GM18499 (cell line): Measurements from ENCODE around the gene WFDC2.

Experiments
- ATAC-seq: cut with Tn5 transposase; IDR thresholded peaks from one replicate; pipeline ENCODE4 v1.9.1; 2021; ENCODE audit warnings: moderate number of reproducible peaks; ENCODE audit not compliant: insufficient read depth, unreplicated experiment

WFDC2 gene

GRCh38 chr20:45489083-45489531, 19.6 kb downstream of the WFDC2 start:
- ATAC-seq = no peak

- ATAC-seq = no peak
Observed at GRCh38 chr20:45495501-45495941, 26.0 kb downstream of the WFDC2 start.

DNA sequence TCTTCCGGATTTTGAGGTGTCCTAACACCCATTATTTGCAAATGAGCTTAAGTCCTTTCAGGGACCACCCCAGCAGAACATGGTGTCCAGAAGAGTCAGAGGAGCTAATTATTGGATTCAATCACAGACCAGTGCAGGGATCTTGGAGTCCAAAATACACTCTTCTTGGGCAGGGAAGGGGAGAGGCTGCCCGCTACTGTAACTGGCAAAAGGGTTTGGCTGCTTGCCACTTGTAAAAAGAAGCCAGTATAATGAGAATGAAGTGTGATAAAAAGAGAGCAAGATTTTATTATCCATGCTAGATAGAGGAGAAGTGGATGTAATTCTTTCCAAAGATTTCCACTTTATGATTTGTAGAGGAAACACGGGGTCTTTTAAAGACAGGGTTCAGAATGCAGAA, 26.6 kb downstream of the WFDC2 start:
- ATAC-seq = no peak

- ATAC-seq = no peak
Observed at GRCh38 chr20:45497971-45498494, 28.5 kb downstream of the WFDC2 start.

DNA sequence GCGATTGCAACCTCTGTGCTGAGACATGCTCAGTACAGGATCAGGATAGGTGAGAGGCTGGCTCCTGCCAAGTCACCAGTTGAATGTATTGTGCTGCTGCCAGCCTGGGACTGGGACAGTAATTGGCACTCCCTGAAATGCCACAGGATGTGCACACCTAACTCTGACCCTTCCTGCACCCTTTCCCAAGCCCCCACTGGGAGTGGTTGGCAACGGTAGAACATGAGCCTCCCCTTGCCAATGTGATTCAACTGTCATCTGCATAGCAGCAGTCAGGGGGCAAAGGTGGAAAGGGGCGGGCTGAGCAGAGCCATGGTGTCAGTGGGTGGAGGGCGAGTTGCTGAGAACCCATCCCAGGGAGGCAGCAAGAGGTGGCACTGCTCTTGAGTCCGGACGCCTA, 30.5 kb downstream of the WFDC2 start:
- no peak for ATAC-seq

- ATAC-seq = no peak
Observed at GRCh38 chr20:45501600-45501999, 32.0 kb downstream of the WFDC2 start.

- ATAC-seq = no peak
Observed at GRCh38 chr20:45502561-45502960, 33.0 kb downstream of the WFDC2 start.

DNA sequence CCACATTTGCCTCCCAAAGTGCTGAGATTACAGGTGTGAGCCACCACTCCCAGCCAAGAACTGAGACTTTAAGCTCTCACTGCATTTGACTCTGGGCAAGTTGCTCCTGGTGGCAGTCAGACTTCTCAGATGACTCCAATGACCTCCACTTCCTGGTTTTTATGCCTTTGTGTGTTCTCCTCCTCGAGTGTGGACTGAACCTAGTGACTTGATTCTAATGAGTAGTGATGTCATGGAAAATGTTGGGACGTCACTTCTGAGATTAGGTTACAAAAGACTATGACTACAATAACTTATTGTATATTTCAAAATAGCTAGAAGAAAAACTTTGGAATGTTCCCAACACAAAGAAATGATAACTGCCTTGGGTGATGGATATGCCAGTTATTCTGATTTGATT, 33.9 kb downstream of the WFDC2 start:
- no peak for ATAC-seq

GRCh38 chr20:45506398-45506797, 36.8 kb downstream of the WFDC2 start:
- no peak for ATAC-seq

DNA sequence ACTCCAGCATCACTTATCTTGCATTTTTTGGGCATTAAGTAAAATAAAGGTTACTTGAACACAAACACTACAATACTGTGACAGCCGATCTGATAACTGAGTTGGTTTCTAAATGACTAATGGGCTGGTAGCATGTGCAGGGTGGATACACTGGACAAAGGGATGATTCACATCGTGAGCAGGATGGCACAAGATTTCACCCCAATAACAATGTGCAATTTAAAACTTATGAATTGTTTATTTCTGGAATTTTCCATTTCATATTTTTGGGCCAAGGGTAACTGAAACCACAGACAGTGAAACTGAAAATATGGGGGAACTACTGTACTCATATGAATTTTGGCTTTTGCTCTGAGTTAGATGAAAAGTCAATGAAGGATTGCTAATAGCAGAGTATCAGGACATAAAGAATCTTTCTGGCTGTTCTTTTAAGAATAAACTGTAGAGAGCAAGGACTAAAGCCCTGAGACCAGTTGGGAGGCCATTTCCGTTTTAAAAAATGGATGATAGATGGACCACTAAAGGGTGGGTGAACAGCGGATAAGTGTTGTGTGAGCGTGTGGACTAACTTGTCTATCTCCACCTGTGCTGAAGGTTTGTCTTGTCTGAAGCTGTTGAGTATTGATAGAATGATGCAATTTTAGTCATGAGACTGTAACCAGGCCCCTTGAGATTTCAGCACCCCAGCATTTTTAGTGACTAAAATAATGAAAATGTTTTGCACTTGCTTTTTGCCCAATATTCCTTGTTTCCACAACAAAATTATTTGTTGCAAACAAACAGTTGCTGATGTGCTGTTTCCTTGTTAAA, 37.7 kb downstream of the WFDC2 start:
- no peak for ATAC-seq

- no peak for ATAC-seq
Observed at GRCh38 chr20:45508068-45508886, 38.7 kb downstream of the WFDC2 start.

DNA sequence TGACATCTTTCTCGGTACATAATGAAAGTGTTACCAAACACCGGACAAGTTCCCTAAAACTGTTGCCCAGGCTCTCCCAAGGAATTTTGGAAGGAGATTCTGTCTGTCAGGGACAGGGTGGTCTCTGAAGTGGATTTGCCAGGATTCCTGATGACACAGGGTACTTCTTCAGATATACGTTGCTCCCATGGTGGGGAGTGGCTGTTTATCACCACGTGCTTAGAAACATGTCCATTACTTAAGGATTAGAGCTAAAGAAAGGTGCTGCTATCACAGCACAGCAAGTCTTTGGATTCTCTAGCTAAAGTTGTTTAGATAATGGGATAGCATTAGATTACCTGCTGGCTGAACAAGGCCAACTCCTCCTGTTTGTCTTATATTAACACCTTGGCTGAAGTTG, 39.5 kb downstream of the WFDC2 start:
- no peak for ATAC-seq

DNA sequence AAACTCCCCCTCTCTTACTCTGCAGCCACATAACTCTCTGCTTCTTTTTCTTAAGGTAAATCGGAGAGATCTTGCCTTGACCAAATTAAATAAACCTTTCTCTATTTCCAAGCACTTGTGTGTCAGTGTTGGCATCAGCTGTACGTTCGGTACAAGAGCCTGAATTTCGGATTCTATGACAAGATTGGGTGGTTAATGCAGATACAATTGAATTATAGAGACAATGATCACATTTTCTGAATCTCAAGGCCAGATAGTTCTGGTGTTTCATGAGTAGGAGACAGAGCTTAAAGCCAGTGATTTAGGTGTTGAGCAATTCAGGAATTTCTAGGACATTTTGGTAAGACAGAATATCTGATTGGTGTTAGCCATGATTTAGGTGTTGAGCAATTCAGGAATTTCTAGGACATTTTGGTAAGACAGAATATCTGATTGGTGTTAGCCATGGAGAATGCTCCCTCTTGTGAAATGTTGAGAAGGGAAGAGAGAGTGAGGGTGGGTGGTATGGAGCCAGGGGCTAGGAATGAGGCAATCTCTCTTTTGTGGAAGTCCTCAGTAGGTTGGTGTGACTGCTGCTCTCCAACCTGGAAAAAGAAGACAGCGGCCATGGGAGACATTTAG, 40.8 kb downstream of the WFDC2 start:
- no peak for ATAC-seq

GRCh38 chr20:45515147-45515913, 45.8 kb downstream of the WFDC2 start, which contains the start of gene SPINT3:
TSS of gene SPINT3 (minus strand) at chr20:45515622. CDS start at chr20:45515608, 14 bp downstream.
- no peak for ATAC-seq

DNA sequence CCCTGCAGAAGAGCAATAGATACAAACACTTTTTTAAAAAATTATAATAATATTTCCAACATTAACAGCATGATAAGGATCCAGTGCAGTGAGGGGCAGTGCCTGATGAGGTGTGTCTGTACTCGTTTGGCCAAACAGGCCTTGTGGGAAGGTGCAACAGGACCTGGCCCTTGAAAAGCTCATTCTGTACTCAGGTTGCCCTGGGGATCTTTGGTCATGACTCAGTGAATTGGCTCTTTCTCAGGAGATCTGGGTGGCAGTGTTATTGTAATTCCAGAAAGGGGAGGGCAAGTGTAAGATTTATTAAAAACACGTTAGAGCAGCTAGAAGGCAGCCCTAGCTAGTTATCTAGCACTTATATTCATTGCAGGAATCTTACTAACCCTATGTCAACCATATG, 48.7 kb downstream of the WFDC2 start:
- ATAC-seq = no peak

DNA sequence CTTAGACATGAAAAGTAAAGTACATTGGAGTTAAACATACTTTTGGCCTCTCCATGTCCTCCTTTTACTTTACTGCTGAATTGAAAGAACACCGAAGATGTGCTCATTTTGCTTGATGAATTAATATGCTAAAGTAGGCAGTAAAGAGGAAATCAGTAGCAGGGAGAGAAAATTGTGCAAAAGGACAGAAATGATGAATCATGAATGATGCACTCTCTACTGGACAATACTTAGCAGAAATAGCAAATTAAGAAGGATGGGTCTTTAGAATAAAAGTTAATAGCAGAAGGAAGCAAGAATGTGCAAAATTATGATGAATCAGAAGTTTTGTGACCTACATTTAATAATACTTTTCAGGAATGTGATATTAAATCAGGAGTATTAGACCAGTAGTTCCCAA, 54.3 kb downstream of the WFDC2 start:
- no peak for ATAC-seq

DNA sequence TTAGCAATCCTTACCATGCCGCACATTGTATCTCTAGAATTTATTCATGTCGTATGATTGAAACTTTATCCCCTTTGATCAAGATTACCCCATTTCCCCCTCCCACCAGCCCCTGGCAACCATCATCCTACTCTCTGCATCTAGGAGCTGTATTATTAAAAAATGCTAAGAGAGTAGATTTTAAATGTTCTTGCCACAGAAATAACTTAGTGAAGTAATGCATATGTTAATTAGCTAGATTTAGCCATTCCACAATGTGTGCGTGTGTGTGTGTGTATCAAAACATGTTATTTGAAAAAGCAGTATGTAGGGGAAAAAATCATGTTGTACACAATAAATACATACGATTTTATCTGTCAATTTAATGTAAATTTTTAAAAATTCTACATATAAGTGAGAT, 57.7 kb downstream of the WFDC2 start:
- no peak for ATAC-seq
